Raji (cell line): ENCODE measurements around the gene UPF1.

Experiments used
- POLR2A ChIP-seq: IDR thresholded peaks from 2 replicates; pipeline ENCODE4 v1.6.1; 2011; ENCODE audit warnings: low read depth, low read length, control low read depth; ENCODE audit not compliant: insufficient read depth

Gene UPF1

GRCh38 chr19:18858906-18859646 lies 27.3 kb downstream of the UPF1 start:
- TF ChIP-seq POLR2A, result no peak

DNA sequence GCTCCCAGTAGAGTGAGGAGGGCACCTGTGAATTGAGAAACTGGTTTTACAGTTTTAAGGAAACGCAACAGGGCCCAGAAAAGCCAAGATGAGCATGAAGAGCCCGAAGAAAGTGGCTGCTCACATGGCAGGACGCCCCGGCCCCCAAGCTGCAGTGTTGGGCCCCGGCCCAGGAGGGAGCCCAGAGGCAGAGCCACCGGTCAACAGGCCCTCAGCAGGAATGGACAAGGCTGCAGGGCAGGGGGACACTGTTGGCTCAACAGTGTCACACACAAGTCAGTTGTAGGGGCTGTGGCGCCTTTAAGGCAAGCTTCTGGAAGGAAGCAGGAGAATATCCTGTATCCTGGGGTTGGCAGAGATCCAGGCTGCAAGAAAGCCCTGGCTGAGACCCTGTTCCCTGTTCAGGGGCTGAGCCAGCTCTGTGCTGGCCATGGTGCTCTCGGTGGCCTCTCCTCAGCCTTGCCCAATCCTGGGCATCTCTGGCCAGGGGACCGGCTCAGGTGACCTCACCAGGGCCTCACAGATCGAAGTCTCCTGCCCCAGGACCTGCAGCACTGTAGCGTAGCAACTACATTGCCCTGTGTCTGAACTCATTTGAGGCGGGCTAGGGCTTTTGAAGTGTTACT lies 28.0 kb downstream of the UPF1 start:
- no peak for TF ChIP-seq POLR2A

DNA sequence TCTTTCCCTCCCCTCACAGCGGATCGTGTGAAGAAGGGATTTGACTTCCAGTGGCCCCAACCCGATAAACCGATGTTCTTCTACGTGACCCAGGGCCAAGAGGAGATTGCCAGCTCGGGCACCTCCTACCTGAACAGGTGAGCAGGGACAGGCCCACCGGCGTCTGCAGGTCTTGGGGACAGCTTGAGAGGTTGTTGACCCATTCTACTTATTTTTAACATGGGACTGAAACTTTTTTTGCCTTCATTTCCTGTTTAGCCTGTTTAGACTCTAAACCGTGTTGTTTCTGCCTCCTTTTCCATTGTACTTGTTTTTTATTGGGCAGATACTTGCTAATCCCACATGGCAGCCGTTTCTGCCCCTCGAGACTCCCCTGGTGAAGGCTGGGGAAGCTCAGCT lies 28.5 kb downstream of the UPF1 start:
- TF ChIP-seq POLR2A, result no peak

- no peak for TF ChIP-seq POLR2A
Measured at GRCh38 chr19:18860725-18861124, 29.0 kb downstream of the UPF1 start.

DNA sequence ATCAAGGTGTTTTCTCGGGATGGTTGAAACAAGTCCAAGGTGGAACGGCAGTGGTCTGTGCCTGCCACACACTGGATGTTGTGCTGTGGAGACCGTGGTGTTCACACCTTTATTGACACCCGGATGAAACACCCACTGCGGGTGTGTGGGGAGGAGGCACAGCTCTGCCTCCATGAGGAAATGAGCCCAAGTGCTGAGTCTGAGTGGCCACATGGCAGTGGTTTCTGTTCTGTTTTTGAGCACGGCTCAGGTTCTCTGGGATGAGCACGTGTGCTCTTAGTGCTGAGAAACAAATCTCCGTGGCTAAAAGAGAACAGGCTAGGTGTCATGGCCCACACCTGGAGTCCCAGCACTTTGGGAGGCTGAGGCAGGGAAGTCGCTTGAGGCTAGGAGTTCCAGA lies 29.5 kb downstream of the UPF1 start:
- TF ChIP-seq POLR2A, result no peak

DNA sequence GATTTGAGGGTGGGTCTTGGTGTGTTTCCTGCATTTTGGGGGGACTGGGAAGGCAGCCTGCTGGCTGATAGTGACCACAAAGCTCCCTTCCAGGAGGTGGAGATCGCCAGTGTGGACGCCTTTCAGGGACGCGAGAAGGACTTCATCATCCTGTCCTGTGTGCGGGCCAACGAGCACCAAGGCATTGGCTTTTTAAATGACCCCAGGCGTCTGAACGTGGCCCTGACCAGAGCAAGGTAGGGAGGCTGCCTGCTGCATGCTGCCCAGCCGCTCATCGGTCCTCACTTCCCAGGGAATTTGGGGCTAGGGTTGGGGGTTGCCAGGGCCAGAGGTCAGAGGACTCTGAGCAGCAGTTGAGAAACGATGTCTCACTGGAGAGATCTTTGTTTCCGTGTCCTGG lies 30.2 kb downstream of the UPF1 start:
- no peak for TF ChIP-seq POLR2A

DNA sequence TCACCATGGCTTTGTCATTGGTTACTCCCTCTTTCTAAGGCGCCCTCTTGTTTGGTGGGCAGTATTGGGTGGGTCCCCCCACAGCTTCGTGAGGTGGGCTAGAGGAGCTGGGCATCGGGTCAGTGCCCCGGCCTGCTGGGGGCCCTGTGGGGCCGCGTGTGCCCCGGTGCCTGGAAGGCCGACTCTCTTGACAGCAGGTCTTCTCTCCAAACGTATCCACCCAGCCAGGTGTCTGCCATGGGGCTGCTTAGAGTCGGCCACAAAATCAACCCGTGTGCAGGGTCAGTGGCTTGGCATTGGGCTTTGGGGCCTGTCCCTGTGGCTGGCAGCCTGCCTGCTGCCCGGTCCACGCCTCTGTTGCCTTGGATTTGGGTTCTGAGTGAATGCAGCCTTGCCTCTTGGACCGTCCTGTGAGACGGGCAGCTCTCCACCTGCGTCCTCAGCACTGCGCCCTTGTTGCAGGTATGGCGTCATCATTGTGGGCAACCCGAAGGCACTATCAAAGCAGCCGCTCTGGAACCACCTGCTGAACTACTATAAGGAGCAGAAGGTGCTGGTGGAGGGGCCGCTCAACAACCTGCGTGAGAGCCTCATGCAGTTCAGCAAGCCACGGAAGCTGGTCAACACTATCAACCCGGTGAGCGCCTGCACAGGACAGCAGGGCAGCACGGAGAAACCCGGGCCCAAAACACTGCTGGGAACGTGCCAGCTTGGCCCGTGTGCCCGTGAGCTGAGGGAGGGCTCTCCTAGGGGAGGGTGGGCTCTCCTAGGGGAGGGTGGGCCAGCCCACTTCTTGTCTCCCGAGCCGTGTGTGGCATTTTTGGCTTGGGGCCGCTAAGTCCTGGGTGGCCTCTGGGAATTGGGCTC lies 31.4 kb downstream of the UPF1 start:
- no peak for TF ChIP-seq POLR2A

DNA sequence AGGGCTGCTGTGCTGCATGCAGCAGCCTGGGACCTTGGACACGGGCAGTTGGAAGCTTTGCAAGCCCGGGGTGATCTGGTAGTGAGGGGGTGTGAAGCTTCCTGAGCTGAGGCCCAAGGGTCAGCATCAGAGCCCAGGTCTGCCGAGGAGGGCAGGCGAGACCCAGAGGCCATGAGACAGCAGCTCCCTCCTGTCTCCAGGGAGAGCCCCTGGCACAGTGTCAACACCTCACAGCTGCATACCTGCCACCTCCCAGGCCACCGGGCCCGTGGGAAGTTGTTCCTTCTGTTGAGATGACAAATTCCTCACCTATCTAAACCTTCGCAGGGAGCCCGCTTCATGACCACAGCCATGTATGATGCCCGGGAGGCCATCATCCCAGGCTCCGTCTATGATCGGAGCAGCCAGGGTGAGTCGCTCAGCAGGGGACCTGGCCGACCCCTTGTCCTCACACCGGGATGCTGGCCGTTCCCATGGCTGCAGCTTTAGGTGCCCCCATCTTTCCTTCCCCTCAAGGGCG lies 32.1 kb downstream of the UPF1 start:
- TF ChIP-seq POLR2A, result no peak

DNA sequence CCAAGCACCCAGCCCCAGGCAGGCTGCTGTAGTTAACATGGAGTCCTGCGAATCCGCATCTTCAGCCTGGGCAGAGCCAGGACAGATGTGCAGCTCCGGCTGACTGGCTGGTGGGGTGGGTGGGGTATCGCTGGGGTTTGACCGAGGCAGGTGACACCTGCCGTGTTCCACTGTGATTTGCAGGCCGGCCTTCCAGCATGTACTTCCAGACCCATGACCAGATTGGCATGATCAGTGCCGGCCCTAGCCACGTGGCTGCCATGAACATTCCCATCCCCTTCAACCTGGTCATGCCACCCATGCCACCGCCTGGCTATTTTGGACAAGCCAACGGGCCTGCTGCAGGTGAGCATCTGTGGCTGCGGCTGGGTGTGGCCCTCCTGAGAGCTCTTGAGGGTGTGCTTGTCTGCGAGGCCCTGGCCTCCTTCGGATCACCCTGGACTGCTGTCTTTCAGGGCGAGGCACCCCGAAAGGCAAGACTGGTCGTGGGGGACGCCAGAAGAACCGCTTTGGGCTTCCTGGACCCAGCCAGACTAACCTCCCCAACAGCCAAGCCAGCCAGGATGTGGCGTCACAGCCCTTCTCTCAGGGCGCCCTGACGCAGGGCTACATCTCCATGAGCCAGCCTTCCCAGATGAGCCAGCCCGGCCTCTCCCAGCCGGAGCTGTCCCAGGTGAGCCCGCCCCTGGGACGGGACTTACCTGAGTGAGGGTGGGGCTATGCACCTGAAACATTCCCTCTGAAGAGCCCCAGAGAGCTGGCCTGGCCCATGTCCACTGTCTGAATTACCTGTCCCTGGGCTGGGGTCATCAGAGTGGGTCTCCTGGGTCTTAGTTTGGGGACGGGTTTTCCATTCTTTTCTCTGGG lies 33.6 kb downstream of the UPF1 start:
- no peak for TF ChIP-seq POLR2A

GRCh38 chr19:18865973-18866799 lies 34.4 kb downstream of the UPF1 start:
- no peak for TF ChIP-seq POLR2A

DNA sequence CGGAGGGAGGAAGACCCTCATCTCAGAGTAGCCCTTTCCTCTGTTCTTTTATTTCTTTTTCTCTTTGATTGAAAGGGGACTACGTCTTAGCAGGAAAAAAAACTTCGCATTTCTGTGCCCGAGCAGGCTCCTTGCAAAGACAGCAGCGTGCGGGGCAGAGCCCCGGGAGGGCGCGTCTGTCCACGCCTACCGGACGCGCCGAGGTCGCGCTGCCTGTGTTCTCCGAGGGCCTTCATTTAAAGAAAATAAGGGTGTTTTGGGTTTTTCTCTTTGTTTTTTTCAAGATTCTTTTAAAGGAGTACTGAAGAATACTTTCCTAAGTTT lies 35.0 kb downstream of the UPF1 start:
- TF ChIP-seq POLR2A, result no peak

DNA sequence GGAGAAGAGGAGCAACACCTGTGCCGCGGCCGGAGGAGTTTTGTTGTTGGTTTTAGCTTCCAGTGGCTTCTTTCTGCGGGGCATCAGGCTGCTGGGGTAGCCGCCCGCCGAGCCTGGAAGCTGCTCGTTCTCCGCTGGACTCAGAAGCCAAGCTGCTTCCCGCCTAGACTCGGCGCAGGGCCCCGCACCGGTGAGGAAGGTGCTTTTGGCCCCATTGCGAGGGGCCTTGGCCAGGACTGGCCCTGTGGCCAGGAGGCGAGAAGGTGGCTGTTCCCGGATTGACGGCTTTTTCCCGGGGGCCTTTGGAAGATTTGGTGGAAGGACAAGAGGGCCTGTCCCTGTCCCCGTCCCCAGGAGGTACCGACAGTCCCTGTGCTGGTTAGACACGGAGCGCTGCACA lies 35.4 kb downstream of the UPF1 start:
- TF ChIP-seq POLR2A, result no peak

GRCh38 chr19:18867751-18868150 lies 36.0 kb downstream of the UPF1 start:
- no peak for TF ChIP-seq POLR2A
